HG02885 (cell line): ENCODE measurements around the gene EXOSC7.

Source experiments
- ATAC-seq: cut with Tn5 transposase; IDR thresholded peaks from one replicate; pipeline ENCODE4 v1.9.1; 2021; ENCODE audit warnings: mild to moderate bottlenecking; ENCODE audit not compliant: unreplicated experiment, poor library complexity

Gene EXOSC7

GRCh38 chr3:44991326-44991725, 15.3 kb downstream of the EXOSC7 start:
- no peak for ATAC-seq

- no peak for ATAC-seq
These were observed 16.8 kb downstream of the EXOSC7 start for GRCh38 chr3:44992555-44993470.

- ATAC-seq, result no peak
These were observed 17.6 kb downstream of the EXOSC7 start for GRCh38 chr3:44993471-44994205.

- ATAC-seq, result no peak
These were observed 19.2 kb downstream of the EXOSC7 start for GRCh38 chr3:44995142-44995770.

- ATAC-seq, result no peak
These were observed 20.5 kb downstream of the EXOSC7 start for GRCh38 chr3:44996556-44996969.

GRCh38 chr3:44999782-45000181, 23.7 kb downstream of the EXOSC7 start:
- no peak for ATAC-seq

GRCh38 chr3:45000823-45001222, 24.8 kb downstream of the EXOSC7 start:
- ATAC-seq, result no peak

GRCh38 chr3:45001738-45002137, 25.7 kb downstream of the EXOSC7 start:
- ATAC-seq, result no peak

GRCh38 chr3:45002139-45002660, 26.2 kb downstream of the EXOSC7 start:
- no peak for ATAC-seq

GRCh38 chr3:45002720-45003119, 26.7 kb downstream of the EXOSC7 start:
- no peak for ATAC-seq

GRCh38 chr3:45003406-45003805, 27.4 kb downstream of the EXOSC7 start:
- ATAC-seq, result no peak

GRCh38 chr3:45003859-45004258, 27.8 kb downstream of the EXOSC7 start:
- ATAC-seq, result no peak

- no peak for ATAC-seq
These were observed 31.0 kb downstream of the EXOSC7 start for GRCh38 chr3:45007091-45007490.

- no peak for ATAC-seq
These were observed 32.1 kb downstream of the EXOSC7 start for GRCh38 chr3:45008117-45008516.

- no peak for ATAC-seq
These were observed 33.8 kb downstream of the EXOSC7 start for GRCh38 chr3:45009868-45010267.

GRCh38 chr3:45010811-45011333, 34.8 kb downstream of the EXOSC7 start:
- no peak for ATAC-seq

- no peak for ATAC-seq
These were observed 35.9 kb downstream of the EXOSC7 start for GRCh38 chr3:45011756-45012508.

- ATAC-seq, result no peak
These were observed 36.5 kb downstream of the EXOSC7 start for GRCh38 chr3:45012577-45012976.

- no peak for ATAC-seq
These were observed 40.9 kb downstream of the EXOSC7 start for GRCh38 chr3:45016916-45017315.

- ATAC-seq, result no peak
These were observed 41.8 kb downstream of the EXOSC7 start for GRCh38 chr3:45017821-45018220.
